OCI-LY1 (cell line): ENCODE measurements around the gene FBXW8.

Experiments used
- CTCF ChIP-seq: fragments of 200-600 bp; sonication (generic), shearing (Covaris generic); IDR thresholded peaks from 2 replicates; pipeline ENCODE4 v1.5.1; 2017; ENCODE audit warnings: mild to moderate bottlenecking, antibody characterized with exemption, low read length, moderate library complexity, mixed read lengths
- EZH2 ChIP-seq: fragments of 200-600 bp; sonication (generic), shearing (Covaris generic); IDR thresholded peaks from 2 replicates; pipeline ENCODE4 v1.8.0; 2017; ENCODE audit warnings: borderline replicate concordance, mixed run types, mild to moderate bottlenecking, antibody characterized with exemption, low read length, moderate library complexity, mixed read lengths

DNA sequence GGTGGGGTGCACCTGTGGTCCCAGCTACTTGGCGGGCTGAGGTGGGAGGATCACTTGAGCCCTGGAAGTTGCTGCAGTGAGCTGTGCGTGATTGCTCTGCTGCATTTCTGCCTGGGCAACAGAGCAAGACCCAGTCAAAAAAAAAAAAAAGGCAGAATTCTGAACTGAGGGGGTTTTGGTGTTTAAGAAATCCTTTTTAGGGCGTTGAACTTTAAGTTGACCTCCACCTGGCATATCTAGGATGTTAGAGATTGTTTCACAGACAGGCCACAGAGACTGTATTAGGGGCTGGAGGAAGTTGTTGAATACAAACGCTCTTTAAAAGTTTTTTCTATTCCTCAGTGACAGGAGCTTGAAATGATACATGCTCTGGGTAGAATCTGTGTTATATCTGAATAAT is 60.5 kb downstream of the FBXW8 start:
- TF ChIP-seq CTCF: no peak
- no peak for TF ChIP-seq EZH2
